Hindlimb muscle (tissue), 1 donor: ENCODE measurements around the gene INHBB. TPM values are rescaled to one million over a fixed set of nuclear protein-coding genes. Genes with fewer than 3 reads are reported as not detected.

Source experiments
- DNase-seq: peaks from one replicate; pipeline ENCODE4 v3.0.0-alpha.2; 2013
- polyA plus RNA-seq: library from polyadenylated mRNA; unstranded; fragments of 120-200 nt; gene quantifications from one replicate; pipeline ENCODE4 v1.2.1, GENCODE V29; 2013; ENCODE audit not compliant: insufficient read length

Gene INHBB
- polyA plus RNA-seq, 1 donor: 0.90 TPM

- no peak for DNase-seq
Measured at GRCh38 chr2:120358734-120359465, 13.0 kb downstream of the INHBB start.

DNA sequence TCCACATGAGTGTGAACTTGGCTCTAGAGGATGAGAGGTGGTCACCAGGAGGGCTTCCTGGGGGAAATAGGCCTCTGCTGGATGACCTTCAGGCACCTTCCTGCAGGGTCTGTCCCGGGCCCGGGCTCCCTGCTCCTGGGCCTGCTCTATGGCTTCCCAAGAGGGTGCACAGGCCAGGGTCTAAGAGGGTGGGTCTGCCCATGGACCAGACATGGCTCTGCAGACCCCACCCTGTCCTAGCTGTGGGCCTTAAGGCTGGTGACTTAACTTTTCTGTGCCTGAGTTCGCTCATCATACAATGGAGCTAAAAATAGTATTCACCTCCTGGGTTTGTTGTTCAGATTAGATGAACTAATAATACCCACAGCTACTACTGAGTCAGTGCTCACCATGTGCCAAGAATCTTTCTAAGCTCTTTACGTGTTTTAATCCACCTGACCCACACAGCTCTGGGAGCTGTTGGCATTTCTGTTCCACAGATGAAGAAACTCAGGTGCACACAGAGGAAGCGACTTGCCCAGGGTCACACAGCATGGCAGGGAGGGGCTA lies 14.4 kb downstream of the INHBB start:
- DNase-seq: no peak

DNA sequence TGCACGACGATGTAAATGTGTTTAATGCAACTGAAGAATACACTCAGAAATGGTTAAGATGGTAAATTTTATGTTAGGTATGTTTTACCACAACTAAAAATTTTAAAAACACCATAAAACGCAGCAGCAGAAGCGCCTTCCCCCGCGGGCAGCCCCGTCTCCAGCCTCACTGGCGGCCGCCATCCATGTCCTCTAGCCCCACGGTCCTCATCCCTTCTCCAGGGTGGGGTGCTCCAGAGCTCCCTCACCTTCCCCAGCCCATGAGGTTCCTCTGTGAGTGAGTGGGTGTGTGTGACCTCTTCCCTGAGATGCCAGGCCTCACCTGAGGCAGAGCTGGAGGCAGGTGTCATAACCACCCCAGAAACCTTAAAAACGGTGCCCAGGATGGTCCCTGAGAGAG lies 17.0 kb downstream of the INHBB start:
- DNase-seq: no peak

DNA sequence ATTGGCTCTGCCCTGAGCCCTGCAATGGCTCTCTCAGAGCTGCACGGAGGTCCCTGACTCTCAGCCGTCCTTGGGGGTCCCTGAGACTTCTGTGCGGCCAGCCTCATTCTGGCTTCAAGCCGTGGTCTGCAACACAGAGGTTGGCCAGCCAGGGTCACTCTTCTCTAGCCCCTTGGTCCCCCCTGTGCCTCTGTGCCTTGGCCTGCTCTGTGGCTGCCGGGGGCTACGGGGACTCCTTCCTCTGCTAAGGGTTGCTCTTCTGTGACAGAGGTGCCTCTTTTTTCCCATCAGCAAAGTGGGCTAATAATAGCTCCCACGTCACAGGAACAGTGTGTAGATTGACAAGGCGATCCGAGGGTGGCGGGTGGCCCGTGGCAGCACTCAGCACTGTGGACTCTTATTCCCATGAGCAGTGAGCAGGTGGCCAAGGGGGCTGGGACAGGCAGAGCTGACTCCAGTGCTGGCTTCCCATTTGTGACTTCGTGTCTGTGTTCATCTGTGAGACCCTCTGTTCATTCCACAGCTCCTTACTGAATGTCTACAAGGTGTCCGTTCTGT lies 19.4 kb downstream of the INHBB start:
- no peak for DNase-seq

GRCh38 chr2:120366698-120367097 lies 20.8 kb downstream of the INHBB start:
- no peak for DNase-seq

DNA sequence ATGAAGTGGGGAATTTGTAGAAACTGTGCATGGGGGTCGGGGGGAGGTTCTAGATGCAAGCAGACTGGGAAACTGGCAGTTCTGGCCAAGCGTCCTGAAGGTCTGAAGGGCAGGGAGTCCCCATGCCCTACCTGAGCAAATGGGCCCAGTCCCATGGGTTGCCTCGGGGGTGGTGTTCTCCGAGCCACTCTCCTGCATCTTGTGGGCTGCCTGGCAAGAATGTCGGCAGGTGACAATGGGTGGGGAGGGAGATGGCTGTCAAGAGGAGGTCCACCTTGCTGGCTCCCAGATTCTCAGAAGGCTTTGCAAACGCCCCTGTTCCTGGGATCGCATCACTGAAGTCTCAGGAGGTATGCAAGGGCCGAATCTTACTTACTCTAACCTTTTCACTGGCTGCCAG lies 21.3 kb downstream of the INHBB start:
- no peak for DNase-seq

DNA sequence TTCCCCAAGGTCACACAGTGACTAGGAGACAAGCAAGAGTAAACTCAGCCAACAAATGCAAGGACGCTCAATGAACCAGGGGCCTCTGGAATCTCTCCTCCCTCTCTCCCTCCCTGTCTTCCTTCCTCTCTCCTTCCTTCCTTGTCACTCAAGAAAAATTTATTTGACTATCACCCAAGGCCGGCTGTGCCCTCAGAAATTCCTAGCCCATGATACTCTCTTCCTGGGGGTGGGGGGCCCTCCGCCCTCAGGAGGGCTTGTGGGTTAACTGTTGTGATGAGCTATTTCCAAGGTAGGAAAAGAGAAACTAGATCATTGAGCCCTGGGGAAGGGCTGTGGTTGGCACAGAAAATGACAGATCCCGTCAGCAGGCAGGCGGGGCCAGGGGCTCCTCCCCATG lies 21.7 kb downstream of the INHBB start:
- DNase-seq: no peak

GRCh38 chr2:120368086-120368485 lies 22.1 kb downstream of the INHBB start:
- no peak for DNase-seq

DNA sequence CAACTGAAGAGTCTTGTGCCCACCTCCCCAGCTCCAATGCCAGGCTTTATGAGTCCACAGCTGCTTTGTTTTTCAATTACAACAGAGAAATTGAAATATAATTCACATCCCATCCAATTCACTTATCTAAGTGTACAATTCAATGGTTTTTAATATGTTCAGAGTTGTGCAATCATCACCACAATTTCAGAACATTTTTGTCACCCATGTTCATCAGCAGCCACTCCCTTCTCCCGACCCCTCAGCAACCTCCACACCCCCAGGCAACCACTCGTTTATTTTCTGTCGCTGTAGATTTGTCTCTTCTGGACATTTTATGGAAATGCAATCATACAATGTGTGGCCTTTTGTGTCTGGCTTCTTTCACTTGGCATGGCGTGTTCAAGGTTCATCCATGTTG lies 23.3 kb downstream of the INHBB start:
- no peak for DNase-seq

GRCh38 chr2:120371969-120372625 lies 26.2 kb downstream of the INHBB start:
- no peak for DNase-seq

DNA sequence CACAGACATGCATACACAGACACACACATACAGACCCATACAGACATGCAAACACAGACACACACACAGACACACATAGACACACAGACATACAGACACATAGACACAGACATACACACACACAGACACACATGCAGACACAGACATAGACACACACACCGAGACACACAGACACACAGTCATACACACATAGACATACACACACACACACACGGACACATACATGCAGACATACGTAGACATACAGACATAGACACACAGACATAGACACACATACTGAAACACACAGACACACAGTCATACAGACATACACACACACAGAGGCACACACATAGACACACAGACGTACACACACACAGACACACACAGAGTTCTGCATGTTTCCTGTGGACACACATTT lies 26.9 kb downstream of the INHBB start:
- DNase-seq: no peak

DNA sequence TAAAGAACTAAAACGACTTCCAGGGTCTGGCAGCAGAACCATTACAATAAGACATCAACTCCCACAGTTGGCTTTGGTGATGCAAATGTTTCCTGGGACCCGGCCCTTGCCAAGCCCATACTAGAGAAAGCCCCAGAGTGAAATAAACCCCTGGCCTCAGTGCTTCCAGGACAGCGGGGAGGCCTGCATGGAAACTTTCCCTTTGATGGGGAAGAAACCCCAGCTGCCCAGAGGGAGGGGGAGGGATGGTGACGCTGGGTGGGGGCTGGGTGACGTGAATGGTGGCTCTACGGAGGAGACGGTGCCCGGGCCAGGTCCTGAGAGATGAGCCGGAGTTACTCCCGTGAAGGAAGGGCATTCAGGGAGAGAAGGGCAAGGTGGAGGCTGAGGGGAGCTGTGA lies 27.5 kb downstream of the INHBB start:
- DNase-seq: no peak

- DNase-seq: no peak
Measured at GRCh38 chr2:120374821-120375220, 28.9 kb downstream of the INHBB start.

DNA sequence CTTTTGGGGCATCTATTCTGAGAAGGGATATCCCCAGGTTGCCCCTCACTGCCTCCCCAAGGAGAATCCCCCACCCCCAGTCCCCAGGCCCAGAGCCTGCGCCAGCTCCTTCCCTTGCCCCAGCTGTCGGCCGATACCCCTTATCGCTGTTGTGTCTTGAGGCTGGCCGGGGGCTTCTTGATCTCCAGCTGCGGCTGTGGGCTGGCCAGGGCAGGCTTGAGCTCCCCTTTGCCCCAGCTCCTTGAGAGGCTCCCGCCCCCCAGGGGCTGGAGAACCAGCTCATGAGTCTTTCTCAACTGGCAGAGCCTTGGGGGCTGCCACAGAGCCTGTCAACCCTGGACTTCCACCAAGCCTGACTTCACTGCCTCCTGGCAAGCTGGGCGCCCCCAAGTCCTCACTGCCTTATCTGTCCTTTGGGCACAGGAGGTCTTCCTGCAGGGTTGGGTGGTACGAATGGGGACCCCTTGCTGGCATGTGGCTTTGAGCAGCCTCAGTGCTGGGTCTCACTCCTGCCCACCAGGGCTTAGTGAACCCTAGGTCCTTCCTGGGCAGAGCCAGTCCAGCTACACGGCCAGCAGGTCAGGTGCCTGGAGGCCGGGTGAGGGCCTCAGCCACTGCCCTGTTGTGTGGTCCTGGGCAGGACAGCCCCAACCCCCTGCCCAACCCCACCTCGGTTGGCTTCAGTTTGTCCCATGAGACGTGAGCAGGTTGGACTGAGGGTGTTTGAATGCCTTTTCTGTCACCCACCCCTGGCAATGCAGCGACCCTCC lies 29.5 kb downstream of the INHBB start:
- no peak for DNase-seq

GRCh38 chr2:120376101-120376500 lies 30.2 kb downstream of the INHBB start:
- no peak for DNase-seq

DNA sequence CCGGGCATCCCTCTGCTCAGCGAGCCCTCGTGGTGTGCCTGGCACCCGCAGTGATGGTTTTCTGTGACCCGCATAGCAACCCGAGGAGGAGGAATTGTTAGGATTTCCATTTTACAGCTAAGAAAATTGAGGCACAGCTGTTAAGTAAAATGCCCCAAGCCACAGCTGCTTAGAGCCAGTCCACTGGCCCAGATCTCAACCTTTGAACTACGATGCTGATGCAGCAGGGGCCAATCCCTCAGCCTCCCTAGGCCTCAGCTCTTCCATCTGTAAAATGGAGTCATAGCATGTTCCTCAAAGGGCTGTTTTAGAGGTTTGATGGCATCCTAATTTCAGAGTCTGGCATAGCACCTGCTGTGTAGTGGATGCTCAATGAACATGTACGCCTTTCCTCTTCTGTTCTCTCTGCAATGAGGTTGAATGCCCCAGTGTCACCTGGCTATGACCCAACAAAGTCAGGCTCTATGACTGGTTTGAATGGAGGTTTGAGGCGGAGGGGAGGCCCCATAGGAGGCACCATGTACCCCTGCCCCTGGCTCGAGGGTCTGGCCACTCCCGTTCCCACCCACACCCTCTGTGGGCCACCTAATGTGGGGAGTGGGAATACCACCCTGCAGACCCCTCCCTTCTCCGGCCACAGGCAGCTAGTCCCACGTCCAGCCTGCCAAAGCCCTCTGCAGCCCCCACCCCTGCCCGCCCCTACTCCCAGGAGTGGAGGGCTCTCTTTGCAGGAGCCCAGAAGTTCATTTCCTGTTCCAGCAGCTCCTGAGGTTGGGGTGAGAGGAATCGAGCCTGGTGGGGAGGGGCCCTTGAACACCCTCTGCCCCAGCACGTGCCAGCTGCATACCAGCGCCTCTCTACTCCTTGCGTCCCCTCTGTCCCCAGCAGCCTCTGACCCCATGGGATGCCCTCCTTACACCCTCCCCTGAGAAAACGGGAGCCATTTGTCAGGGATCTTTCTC lies 31.0 kb downstream of the INHBB start:
- no peak for DNase-seq

DNA sequence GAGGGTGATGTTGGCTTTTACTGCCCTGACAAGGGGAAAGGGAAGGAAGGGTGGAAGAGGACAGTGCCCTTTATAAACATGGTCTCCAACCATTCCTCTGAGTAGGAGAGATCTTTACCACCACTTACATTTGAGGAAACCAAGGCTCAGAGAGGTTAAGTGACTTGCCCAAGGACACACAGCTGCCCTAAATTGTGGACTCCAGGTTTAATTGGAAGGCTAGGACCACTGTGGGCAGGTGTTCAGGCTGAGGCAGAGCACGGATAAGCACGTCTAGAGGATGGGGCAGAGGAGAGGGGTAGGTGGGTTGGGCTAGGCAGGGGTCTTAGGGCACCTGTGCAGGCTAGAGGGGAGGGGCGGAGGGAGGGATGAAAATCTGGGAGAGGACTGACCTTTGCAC lies 32.7 kb downstream of the INHBB start:
- no peak for DNase-seq

- DNase-seq: no peak
Measured at GRCh38 chr2:120379916-120380893, 34.3 kb downstream of the INHBB start.

DNA sequence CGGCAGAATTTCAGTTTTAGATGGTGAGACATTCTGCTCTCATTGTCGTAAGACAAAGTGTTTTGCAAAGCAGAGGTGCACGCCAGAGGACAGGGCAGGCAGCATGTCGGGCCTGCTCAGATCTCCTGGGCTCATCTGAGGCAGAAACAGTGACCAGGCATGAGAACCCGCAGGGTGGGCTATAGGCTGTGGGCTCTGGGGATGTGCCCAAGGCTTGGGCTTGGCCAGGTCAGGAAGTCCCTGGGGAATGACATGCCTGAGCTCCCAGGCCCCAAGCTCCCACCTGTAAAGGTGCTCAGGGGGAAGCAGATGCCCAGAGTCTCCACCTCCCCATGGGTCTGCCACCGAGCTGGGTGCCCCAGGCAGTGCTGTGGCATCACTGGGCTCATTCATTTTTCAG lies 35.3 kb downstream of the INHBB start:
- DNase-seq: no peak

GRCh38 chr2:120381661-120382060 lies 35.7 kb downstream of the INHBB start:
- no peak for DNase-seq
